ENCODE measurements around the gene CHCHD6. TPM values are rescaled to one million over a fixed set of nuclear protein-coding genes. Genes with fewer than 3 reads are reported as not detected.

Gene CHCHD6
- total RNA-seq, 1 experiment from 2014 or later = 29.6 TPM

GRCh38 chr3:126828306-126828705 lies 124.3 kb downstream of the CHCHD6 start:
- no TSS peak for BruUV-seq (replicated peaks)
- ChIA-PET CTCF (interaction anchor here (0.6 kb wide), 2 partner anchors 125 to 710 kb away, joined by 3 read pairs; no protein-coding TSS in a partner anchor), POLR2A (no interaction called here)
- H3K4me1 Mint-ChIP-seq (ENCODE audit: insufficient read depth, unreplicated experiment) = no peaks in the 10 kb centered on the region
- H3K27ac Mint-ChIP-seq (ENCODE audit: low read depth, unreplicated experiment) = no peak overlapping the region
- H3K27me3 Mint-ChIP-seq (ENCODE audit: insufficient read depth, unreplicated experiment) = no peaks in the 10 kb centered on the region
- no peak overlapping the region for H3K4me3 Mint-ChIP-seq (ENCODE audit: unreplicated experiment)
- no peaks in the 10 kb centered on the region for H3K36me3 Mint-ChIP-seq (ENCODE audit: insufficient read depth, unreplicated experiment)
- intact Hi-C loops (cut with micrococcal nuclease) = no loop called here
- no peak for TF ChIP-seq CTCF (IDR thresholded peaks at IDR 0.05; ENCODE audit: unreplicated experiment)
- H3K9me3 Mint-ChIP-seq (ENCODE audit: unreplicated experiment) = no peaks in the 10 kb centered on the region
- no peak for DNase-seq (ENCODE audit: unreplicated experiment)

- H3K36me3 Mint-ChIP-seq (ENCODE audit: insufficient read depth, unreplicated experiment) = no peaks in the 10 kb centered on the region
- TF ChIP-seq CTCF (IDR thresholded peaks at IDR 0.05; ENCODE audit: unreplicated experiment) = no peak
- H3K27ac Mint-ChIP-seq (ENCODE audit: low read depth, unreplicated experiment) = no peak overlapping the region
- ChIA-PET POLR2A (no interaction called here), CTCF (interaction anchor here (0.6 to 1.3 kb wide), 2 partner anchors 24 to 140 kb away, joined by 3 to 4 read pairs; no protein-coding TSS in a partner anchor)
- H3K4me1 Mint-ChIP-seq (ENCODE audit: insufficient read depth, unreplicated experiment) = peaks cover 25% of the 10 kb centered on the region
- H3K9me3 Mint-ChIP-seq (ENCODE audit: unreplicated experiment) = no peaks in the 10 kb centered on the region
- no TSS peak for BruUV-seq (replicated peaks)
- no peak overlapping the region for H3K4me3 Mint-ChIP-seq (ENCODE audit: unreplicated experiment)
- no peaks in the 10 kb centered on the region for H3K27me3 Mint-ChIP-seq (ENCODE audit: insufficient read depth, unreplicated experiment)
- no peak for DNase-seq (ENCODE audit: unreplicated experiment)
- intact Hi-C loops (cut with micrococcal nuclease) = no loop called here
These were observed 128.9 kb downstream of the CHCHD6 start for GRCh38 chr3:126832933-126833332.

- DNase-seq (ENCODE audit: unreplicated experiment) = peak; percentile 23
- TF ChIP-seq CTCF (IDR thresholded peaks at IDR 0.05; ENCODE audit: unreplicated experiment) = no peak
- peak overlapping the region; percentile 41 for H3K27ac Mint-ChIP-seq (ENCODE audit: low read depth, unreplicated experiment)
- ChIA-PET CTCF (interaction anchor here (0.8 to 1.5 kb wide), 6 partner anchors 13 to 148 kb away, joined by 3 to 6 read pairs (median 4); partner anchors contain the start of gene PLXNA1), POLR2A (interaction anchor here (1.0 to 2.1 kb wide), 3 partner anchors 10 to 52 kb away, joined by 3 to 4 read pairs (median 3); no protein-coding TSS in a partner anchor)
- no peaks in the 10 kb centered on the region for H3K36me3 Mint-ChIP-seq (ENCODE audit: insufficient read depth, unreplicated experiment)
- H3K27me3 Mint-ChIP-seq (ENCODE audit: insufficient read depth, unreplicated experiment) = no peaks in the 10 kb centered on the region
- no TSS peak for BruUV-seq (replicated peaks)
- H3K4me3 Mint-ChIP-seq (ENCODE audit: unreplicated experiment) = no peak overlapping the region
- peaks cover 25% of the 10 kb centered on the region for H3K4me1 Mint-ChIP-seq (ENCODE audit: insufficient read depth, unreplicated experiment)
- no peaks in the 10 kb centered on the region for H3K9me3 Mint-ChIP-seq (ENCODE audit: unreplicated experiment)
- intact Hi-C loops (cut with micrococcal nuclease) = loop anchor here (5.0 kb wide), 1 partner anchor 83 kb away; no protein-coding TSS in a partner anchor
These were observed 130.8 kb downstream of the CHCHD6 start for GRCh38 chr3:126834596-126835471.

GRCh38 chr3:126835472-126836219 lies 131.6 kb downstream of the CHCHD6 start:
- no peaks in the 10 kb centered on the region for H3K36me3 Mint-ChIP-seq (ENCODE audit: insufficient read depth, unreplicated experiment)
- BruUV-seq (replicated peaks) = no TSS peak
- no peak for TF ChIP-seq CTCF (IDR thresholded peaks at IDR 0.05; ENCODE audit: unreplicated experiment)
- H3K27ac Mint-ChIP-seq (ENCODE audit: low read depth, unreplicated experiment) = peak overlapping the region; percentile 41
- CTCF ChIA-PET = interaction anchor here (0.8 to 1.5 kb wide), 4 partner anchors 68 to 147 kb away, joined by 3 to 6 read pairs (median 5); partner anchors contain the start of gene PLXNA1
- peak; percentile 31 for DNase-seq (ENCODE audit: unreplicated experiment)
- no peak overlapping the region for H3K4me3 Mint-ChIP-seq (ENCODE audit: unreplicated experiment)
- peaks cover 25% of the 10 kb centered on the region for H3K4me1 Mint-ChIP-seq (ENCODE audit: insufficient read depth, unreplicated experiment)
- H3K27me3 Mint-ChIP-seq (ENCODE audit: insufficient read depth, unreplicated experiment) = no peaks in the 10 kb centered on the region
- H3K9me3 Mint-ChIP-seq (ENCODE audit: unreplicated experiment) = no peaks in the 10 kb centered on the region
- intact Hi-C loops (cut with micrococcal nuclease) = loop anchor here (5.0 kb wide), 1 partner anchor 83 kb away; no protein-coding TSS in a partner anchor
- POLR2A ChIA-PET = interaction anchor here (1.5 to 2.1 kb wide), 2 partner anchors 51 to 52 kb away, joined by 3 to 4 read pairs; no protein-coding TSS in a partner anchor
